HEK293 (cell line): ENCODE results near the gene TUBG1.

ENCODE experiments used
- CTCF ChIP-seq: fragments of 450-650 bp; formaldehyde crosslinking; IDR thresholded peaks from 2 replicates; pipeline ENCODE4 v1.5.1; 2016; ENCODE audit warnings: missing biosample characterization, missing genetic modification characterization
- EGR2 ChIP-seq: fragments of 450-650 bp; formaldehyde crosslinking; IDR thresholded peaks from 2 replicates; pipeline ENCODE4 v1.5.1; 2016; ENCODE audit warnings: low read depth, missing biosample characterization, missing genetic modification characterization
- HIC1 ChIP-seq: fragments of 450-650 bp; formaldehyde crosslinking; IDR thresholded peaks from 2 replicates; pipeline ENCODE4 v1.5.1; 2016; ENCODE audit warnings: missing biosample characterization, missing genetic modification characterization
- OSR2 ChIP-seq: fragments of 450-650 bp; formaldehyde crosslinking; IDR thresholded peaks from 2 replicates; pipeline ENCODE4 v1.5.1; 2016; ENCODE audit warnings: missing biosample characterization, missing genetic modification characterization
- SALL2 ChIP-seq: fragments of 450-650 bp; formaldehyde crosslinking; IDR thresholded peaks from 2 replicates; pipeline ENCODE4 v1.5.0; 2017; ENCODE audit warnings: missing biosample characterization, mild to moderate bottlenecking, missing genetic modification characterization, borderline replicate concordance
- SCRT1 ChIP-seq: fragments of 450-650 bp; formaldehyde crosslinking; IDR thresholded peaks from 2 replicates; pipeline ENCODE4 v1.5.1; 2016; ENCODE audit warnings: missing biosample characterization, missing genetic modification characterization, borderline replicate concordance
- YY2 ChIP-seq: fragments of 450-650 bp; formaldehyde crosslinking; IDR thresholded peaks from 2 replicates; pipeline ENCODE4 v1.5.1; 2016; ENCODE audit warnings: missing biosample characterization, missing genetic modification characterization
- ZBTB44 ChIP-seq: fragments of 450-650 bp; IDR thresholded peaks from 2 replicates; pipeline ENCODE4 v1.5.1; 2018; ENCODE audit warnings: missing biosample characterization, mild to moderate bottlenecking, missing genetic modification characterization
- ZBTB48 ChIP-seq: fragments of 450-650 bp; formaldehyde crosslinking; IDR thresholded peaks from 2 replicates; pipeline ENCODE4 v1.5.1; 2016; ENCODE audit warnings: missing biosample characterization, missing genetic modification characterization
- ZFP3 ChIP-seq: fragments of 450-650 bp; formaldehyde crosslinking; IDR thresholded peaks from 2 replicates; pipeline ENCODE4 v1.5.1; 2016; ENCODE audit warnings: low read depth, missing biosample characterization, missing genetic modification characterization
- ZNF148 ChIP-seq: fragments of 450-650 bp; formaldehyde crosslinking; IDR thresholded peaks from 2 replicates; pipeline ENCODE4 v1.5.0; 2017; ENCODE audit warnings: missing biosample characterization, missing genetic modification characterization, borderline replicate concordance
- ZNF2 ChIP-seq: fragments of 450-650 bp; formaldehyde crosslinking; IDR thresholded peaks from 2 replicates; pipeline ENCODE4 v1.5.1; 2016; ENCODE audit warnings: missing biosample characterization, missing genetic modification characterization
- ZNF211 ChIP-seq: fragments of 450-650 bp; formaldehyde crosslinking; IDR thresholded peaks from 2 replicates; pipeline ENCODE4 v1.5.1; 2016; ENCODE audit warnings: low read depth, missing biosample characterization, missing genetic modification characterization
- ZNF214 ChIP-seq: fragments of 450-650 bp; formaldehyde crosslinking; IDR thresholded peaks from 2 replicates; pipeline ENCODE4 v1.5.1; 2017; ENCODE audit warnings: missing biosample characterization, mild to moderate bottlenecking, missing genetic modification characterization, borderline replicate concordance
- ZNF266 ChIP-seq: fragments of 450-650 bp; formaldehyde crosslinking; IDR thresholded peaks from 2 replicates; pipeline ENCODE4 v1.5.1; 2016; ENCODE audit warnings: missing biosample characterization, missing genetic modification characterization, low read depth
- ZNF311 ChIP-seq: fragments of 450-650 bp; formaldehyde crosslinking; IDR thresholded peaks from 2 replicates; pipeline ENCODE4 v1.5.1; 2017; ENCODE audit warnings: missing biosample characterization, missing genetic modification characterization, borderline replicate concordance
- ZNF404 ChIP-seq: fragments of 450-650 bp; formaldehyde crosslinking; IDR thresholded peaks from 2 replicates; pipeline ENCODE4 v1.5.1; 2017; ENCODE audit warnings: missing biosample characterization, missing genetic modification characterization
- ZNF501 ChIP-seq: fragments of 450-650 bp; formaldehyde crosslinking; IDR thresholded peaks from 2 replicates; pipeline ENCODE4 v1.5.1; 2016; ENCODE audit warnings: missing biosample characterization, missing genetic modification characterization
- ZNF510 ChIP-seq: fragments of 450-650 bp; formaldehyde crosslinking; IDR thresholded peaks from 2 replicates; pipeline ENCODE4 v1.5.1; 2018; ENCODE audit warnings: mild to moderate bottlenecking, missing genetic modification characterization, missing biosample characterization; ENCODE audit not compliant: insufficient replicate concordance
- ZNF518A ChIP-seq: fragments of 450-650 bp; formaldehyde crosslinking; conservative IDR thresholded peaks from 2 replicates; pipeline ENCODE4 v1.5.1; 2016; ENCODE audit warnings: low read depth, missing biosample characterization, missing genetic modification characterization
- ZNF555 ChIP-seq: fragments of 450-650 bp; formaldehyde crosslinking; conservative IDR thresholded peaks from 2 replicates; pipeline ENCODE4 v1.5.1; 2017; ENCODE audit warnings: missing biosample characterization, mild to moderate bottlenecking, missing genetic modification characterization, inconsistent platforms
- ZNF585B ChIP-seq: fragments of 450-650 bp; formaldehyde crosslinking; IDR thresholded peaks from 2 replicates; pipeline ENCODE4 v1.5.1; 2016; ENCODE audit warnings: missing biosample characterization, missing genetic modification characterization
- ZNF610 ChIP-seq: fragments of 450-650 bp; formaldehyde crosslinking; IDR thresholded peaks from 2 replicates; pipeline ENCODE4 v1.5.1; 2016; ENCODE audit warnings: missing biosample characterization, missing genetic modification characterization, borderline replicate concordance
- ZNF658 ChIP-seq: fragments of 450-650 bp; formaldehyde crosslinking; IDR thresholded peaks from 2 replicates; pipeline ENCODE4; 2016; ENCODE audit warnings: missing biosample characterization, missing genetic modification characterization
- ZNF670 ChIP-seq: fragments of 450-650 bp; formaldehyde crosslinking; IDR thresholded peaks from 2 replicates; pipeline ENCODE4 v1.5.1; 2016; ENCODE audit warnings: missing biosample characterization, missing genetic modification characterization, low read depth
- ZNF768 ChIP-seq: fragments of 450-650 bp; formaldehyde crosslinking; IDR thresholded peaks from 2 replicates; pipeline ENCODE4 v1.5.1; 2018; ENCODE audit warnings: missing biosample characterization, mild to moderate bottlenecking, missing genetic modification characterization
- ZNF776 ChIP-seq: fragments of 450-650 bp; formaldehyde crosslinking; IDR thresholded peaks from 2 replicates; pipeline ENCODE4 v1.5.0; 2017; ENCODE audit warnings: missing biosample characterization, missing genetic modification characterization, borderline replicate concordance

The TUBG1 gene

GRCh38 chr17:42578282-42578869 lies 31.1 kb upstream of the TUBG1 start (continued):
- TF ChIP-seq ZNF518A (no peak), ZNF610 (tag by site-specific recombination) (peak; percentile 16; the same call in 1 of the 2 replicates), ZBTB44 (tag by site-specific recombination) (no peak), CTCF (tag by site-specific recombination) (peak; percentile 87), YY2 (no peak), ZNF768 (no peak), ZNF501 (tag by site-specific recombination) (no peak), SALL2 (no peak), ZNF2 (tag by site-specific recombination) (peak; percentile 42), ZNF148 (no peak), ZNF670 (tag by site-specific recombination) (no peak), ZNF214 (tag by site-specific recombination) (no peak), ZNF510 (tag by site-specific recombination) (no peak), ZNF311 (no peak), ZNF266 (tag by site-specific recombination) (no peak), OSR2 (tag by site-specific recombination) (peak; percentile 45), SCRT1 (tag by site-specific recombination) (no peak), ZBTB48 (tag by site-specific recombination) (no peak), ZNF776 (no peak), ZNF658 (tag by site-specific recombination) (no peak), ZNF555 (no peak), ZNF585B (tag by site-specific recombination) (no peak), ZFP3 (no peak), ZNF404 (tag by site-specific recombination) (no peak), ZNF211 (tag by site-specific recombination) (no peak), EGR2 (tag by site-specific recombination) (no peak), HIC1 (tag by site-specific recombination) (no peak)
